WTC11 (cell line): ENCODE results near the gene DDX21.

Experiments used
- CTCF ChIP-seq: fragments of 200-600 bp; IDR thresholded peaks from 2 replicates; pipeline ENCODE4 v1.8.0; 2022; ENCODE audit warnings: antibody characterized with exemption
- ESRRA ChIP-seq: sonication (generic); formaldehyde crosslinking; IDR thresholded peaks from 2 replicates; pipeline ENCODE4 v1.8.1; 2022; ENCODE audit warnings: mild to moderate bottlenecking, missing genetic modification reagents, borderline replicate concordance
- USF1 ChIP-seq: sonication (generic); formaldehyde crosslinking; IDR thresholded peaks from 2 replicates; pipeline ENCODE4 v1.8.0; 2022; ENCODE audit warnings: mild to moderate bottlenecking, missing genetic modification reagents
- TF ChIP-seq, protein P1 (sequence below): sonication (generic); formaldehyde crosslinking; IDR thresholded peaks from 2 replicates; pipeline ENCODE4 v1.8.1; 2022; ENCODE audit warnings: low read depth, missing genetic modification reagents, borderline replicate concordance

- TF ChIP-seq CTCF (no peak), USF1 (CRISPR knock-in tag) (no peak), ESRRA (CRISPR knock-in tag) (no peak)
- TF ChIP-seq, protein P1, sequence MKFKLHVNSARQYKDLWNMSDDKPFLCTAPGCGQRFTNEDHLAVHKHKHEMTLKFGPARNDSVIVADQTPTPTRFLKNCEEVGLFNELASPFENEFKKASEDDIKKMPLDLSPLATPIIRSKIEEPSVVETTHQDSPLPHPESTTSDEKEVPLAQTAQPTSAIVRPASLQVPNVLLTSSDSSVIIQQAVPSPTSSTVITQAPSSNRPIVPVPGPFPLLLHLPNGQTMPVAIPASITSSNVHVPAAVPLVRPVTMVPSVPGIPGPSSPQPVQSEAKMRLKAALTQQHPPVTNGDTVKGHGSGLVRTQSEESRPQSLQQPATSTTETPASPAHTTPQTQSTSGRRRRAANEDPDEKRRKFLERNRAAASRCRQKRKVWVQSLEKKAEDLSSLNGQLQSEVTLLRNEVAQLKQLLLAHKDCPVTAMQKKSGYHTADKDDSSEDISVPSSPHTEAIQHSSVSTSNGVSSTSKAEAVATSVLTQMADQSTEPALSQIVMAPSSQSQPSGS: no peak
These were observed 21.0 kb upstream of the DDX21 start for GRCh38 chr10:68934994-68935393.
